T-helper 2 cell treated with Interferon-gamma antibody and Interleukin-4, amounts not matched to agents 5 μg/mL and 100 μg/mL, for 36 hours (primary cell): ENCODE results near the gene DPP6.

Source experiments
- DNase-seq: peaks from one replicate; pipeline ENCODE4 v3.0.0; 2021; ENCODE audit warnings: low spot score
- H3K27ac Mint-ChIP-seq: one replicate; pipeline ENCODE4 v1.8.0; 2021; ENCODE audit warnings: mild to moderate bottlenecking, mixed read lengths
- H3K27me3 Mint-ChIP-seq: one replicate; pipeline ENCODE4 v1.8.0; 2021; ENCODE audit warnings: low read depth, mixed read lengths
- H3K36me3 Mint-ChIP-seq: one replicate; pipeline ENCODE4 v1.8.0; 2021; ENCODE audit warnings: low read depth, mixed read lengths
- H3K4me1 Mint-ChIP-seq: one replicate; pipeline ENCODE4 v1.8.0; 2021; ENCODE audit warnings: low read depth, mixed read lengths
- H3K4me3 Mint-ChIP-seq: one replicate; pipeline ENCODE4 v1.8.0; 2022; ENCODE audit warnings: mild to moderate bottlenecking, moderate library complexity, mixed read lengths
- H3K9me3 Mint-ChIP-seq: one replicate; pipeline ENCODE4 v1.8.0; 2021; ENCODE audit warnings: mixed read lengths

The DPP6 gene

DNA sequence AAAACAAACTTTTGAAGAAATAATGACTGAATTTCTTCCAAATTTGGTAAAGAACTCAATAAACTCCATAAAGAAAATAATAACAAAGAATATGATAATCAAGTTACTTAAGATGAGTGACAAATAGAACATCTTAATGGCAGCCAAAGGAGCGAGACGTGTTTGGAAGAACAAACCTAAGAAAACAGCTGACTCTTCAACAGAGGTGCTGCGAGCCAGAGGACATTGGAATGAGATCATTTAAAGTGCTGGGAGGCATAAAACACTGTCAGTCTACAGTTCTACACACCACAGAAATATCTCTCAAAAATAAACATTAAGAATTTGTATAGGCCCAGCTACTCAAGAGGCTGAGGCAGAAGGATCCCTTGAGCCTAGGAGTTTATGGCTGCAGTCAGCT, 507.3 kb downstream of the DPP6 start:
- Mint-ChIP-seq H3K4me3 (no peak overlapping the region), H3K9me3 (peaks cover 4% of the 10 kb centered on the region), H3K27me3 (no peaks in the 10 kb centered on the region), H3K36me3 (no peaks in the 10 kb centered on the region), H3K4me1 (no peaks in the 10 kb centered on the region), H3K27ac (no peak overlapping the region)
- DNase-seq = no peak

DNA sequence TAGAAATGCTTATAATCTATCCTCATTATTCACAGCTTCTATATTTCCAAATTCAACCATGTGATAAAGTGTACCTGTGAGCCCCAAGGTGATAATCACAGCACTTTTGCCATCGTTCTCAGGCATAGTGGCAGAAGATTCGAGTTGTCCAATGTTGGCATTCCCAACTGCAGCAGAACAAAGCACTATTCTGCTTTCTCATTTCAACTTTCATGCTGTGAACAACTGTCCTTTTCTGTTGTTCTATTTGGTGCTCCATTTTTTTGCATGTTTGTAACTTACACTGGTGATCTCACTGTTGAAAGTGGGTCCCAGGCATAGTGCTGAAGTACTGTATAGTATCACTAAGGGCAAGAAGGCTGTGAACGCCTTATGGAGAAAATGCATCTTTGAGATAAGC, 512.5 kb downstream of the DPP6 start:
- Mint-ChIP-seq H3K27ac (no peak overlapping the region), H3K36me3 (no peaks in the 10 kb centered on the region), H3K4me1 (no peaks in the 10 kb centered on the region), H3K9me3 (no peaks in the 10 kb centered on the region), H3K27me3 (no peaks in the 10 kb centered on the region), H3K4me3 (no peak overlapping the region)
- DNase-seq = no peak

DNA sequence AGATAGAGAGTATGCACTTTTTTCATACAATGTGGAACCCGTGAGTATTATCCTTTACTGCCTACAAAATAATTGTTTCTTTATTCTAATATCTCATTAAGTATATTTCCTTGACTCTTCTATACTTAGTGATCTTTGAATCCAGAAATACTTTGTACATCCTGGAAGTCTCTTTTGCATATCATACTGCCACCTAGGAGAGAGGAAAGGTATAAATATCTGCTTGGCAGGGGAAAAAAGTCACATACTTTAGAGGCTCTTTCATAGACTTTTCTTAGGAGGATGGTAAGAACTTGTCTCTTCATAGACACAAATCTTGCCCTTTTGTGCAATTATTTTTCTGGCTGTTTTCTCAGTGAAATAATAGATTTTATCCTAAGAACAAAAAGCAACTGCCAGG, 514.7 kb downstream of the DPP6 start:
- no peak overlapping the region for H3K4me3 Mint-ChIP-seq
- no peak overlapping the region for H3K27ac Mint-ChIP-seq
- DNase-seq = no peak
- H3K27me3 Mint-ChIP-seq = no peaks in the 10 kb centered on the region
- no peaks in the 10 kb centered on the region for H3K9me3 Mint-ChIP-seq
- H3K36me3 Mint-ChIP-seq = no peaks in the 10 kb centered on the region
- no peaks in the 10 kb centered on the region for H3K4me1 Mint-ChIP-seq

DNA sequence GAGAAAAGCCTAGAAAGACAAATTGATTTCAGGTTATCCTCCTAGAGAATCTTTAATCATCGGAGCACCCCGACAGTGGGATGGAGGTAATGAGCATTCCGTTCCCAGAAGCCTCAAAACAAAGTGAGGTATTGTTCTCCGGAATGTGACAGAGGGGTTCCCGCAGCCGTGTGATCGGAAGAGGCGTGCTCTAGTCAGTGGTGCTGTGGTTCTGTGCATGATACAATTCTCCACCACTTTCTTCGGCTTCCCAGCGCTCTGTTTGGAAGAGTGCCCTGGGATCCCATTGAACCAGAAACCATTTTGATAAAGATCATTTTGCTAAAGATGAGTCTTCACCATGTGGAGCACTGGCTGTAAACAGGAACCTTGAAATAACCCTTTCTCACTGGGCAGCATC, 516.1 kb downstream of the DPP6 start:
- Mint-ChIP-seq H3K4me1 (no peaks in the 10 kb centered on the region), H3K27me3 (no peaks in the 10 kb centered on the region), H3K9me3 (no peaks in the 10 kb centered on the region), H3K27ac (no peak overlapping the region), H3K4me3 (no peak overlapping the region), H3K36me3 (no peaks in the 10 kb centered on the region)
- DNase-seq = no peak

DNA sequence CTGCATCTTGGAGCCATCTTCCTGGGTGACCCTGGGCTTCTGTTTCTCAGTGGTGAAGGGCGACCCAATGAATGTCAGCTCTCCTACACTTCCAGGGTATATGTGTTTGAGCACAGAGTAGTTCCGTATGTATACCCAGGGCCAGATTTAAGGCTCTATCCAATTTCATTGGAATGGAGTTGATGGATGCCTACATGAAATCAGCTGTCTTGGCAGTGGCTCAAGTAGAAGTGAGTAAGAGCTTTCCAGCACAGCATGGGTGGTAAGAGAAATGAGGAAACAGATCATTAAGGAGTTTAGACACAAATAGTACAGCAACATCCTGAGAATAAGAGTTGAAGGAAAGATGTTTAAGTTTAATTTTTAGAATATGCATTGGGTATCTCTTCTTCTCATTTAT, 517.7 kb downstream of the DPP6 start:
- H3K27me3 Mint-ChIP-seq = no peaks in the 10 kb centered on the region
- no peak for DNase-seq
- no peaks in the 10 kb centered on the region for H3K4me1 Mint-ChIP-seq
- H3K36me3 Mint-ChIP-seq = no peaks in the 10 kb centered on the region
- H3K4me3 Mint-ChIP-seq = no peak overlapping the region
- H3K27ac Mint-ChIP-seq = no peak overlapping the region
- no peaks in the 10 kb centered on the region for H3K9me3 Mint-ChIP-seq

DNA sequence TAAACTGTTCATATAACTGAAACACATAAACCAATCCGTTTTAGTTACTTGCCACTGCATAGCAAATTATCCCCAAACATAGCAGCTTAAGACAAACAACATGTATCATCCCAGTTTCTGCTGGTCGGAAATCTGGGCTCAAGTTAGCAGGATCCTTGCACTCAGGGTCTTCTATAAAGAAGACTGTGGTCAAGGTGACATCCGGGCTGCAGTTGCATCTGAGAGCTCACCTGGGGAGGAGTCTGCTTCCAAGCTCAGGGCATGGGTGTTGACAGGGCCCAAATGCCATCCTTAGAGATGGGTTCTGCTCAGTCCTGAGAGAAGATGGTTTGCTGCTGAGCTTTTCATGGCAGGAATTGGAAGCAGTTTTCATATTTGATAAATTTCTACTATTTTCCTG, 519.6 kb downstream of the DPP6 start:
- Mint-ChIP-seq H3K27me3 (no peaks in the 10 kb centered on the region), H3K27ac (no peak overlapping the region), H3K9me3 (no peaks in the 10 kb centered on the region), H3K4me3 (no peak overlapping the region), H3K4me1 (no peaks in the 10 kb centered on the region), H3K36me3 (no peaks in the 10 kb centered on the region)
- no peak for DNase-seq

DNA sequence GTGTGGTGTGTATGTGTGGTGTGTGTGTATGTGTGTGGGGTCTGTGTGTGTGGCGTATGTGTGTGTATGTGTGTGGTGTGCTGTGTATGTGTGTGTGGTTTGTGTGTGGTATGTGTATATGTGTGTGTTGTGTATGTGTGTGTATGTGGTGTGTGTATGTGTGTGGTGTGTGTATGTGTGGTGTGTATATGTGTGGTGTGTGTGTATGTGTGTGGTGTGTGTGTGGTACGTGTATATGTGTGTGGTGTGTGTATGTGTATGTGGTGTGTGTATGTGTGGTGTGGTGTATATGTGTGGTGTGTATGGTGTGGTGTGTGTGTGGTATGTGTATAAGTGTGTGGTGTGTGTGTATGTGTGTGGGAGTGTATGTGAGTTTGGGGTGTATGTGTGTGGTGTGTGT, 522.0 kb downstream of the DPP6 start:
- H3K36me3 Mint-ChIP-seq = no peaks in the 10 kb centered on the region
- H3K4me3 Mint-ChIP-seq = no peak overlapping the region
- DNase-seq = no peak
- H3K27me3 Mint-ChIP-seq = no peaks in the 10 kb centered on the region
- H3K9me3 Mint-ChIP-seq = no peaks in the 10 kb centered on the region
- no peaks in the 10 kb centered on the region for H3K4me1 Mint-ChIP-seq
- no peak overlapping the region for H3K27ac Mint-ChIP-seq

DNA sequence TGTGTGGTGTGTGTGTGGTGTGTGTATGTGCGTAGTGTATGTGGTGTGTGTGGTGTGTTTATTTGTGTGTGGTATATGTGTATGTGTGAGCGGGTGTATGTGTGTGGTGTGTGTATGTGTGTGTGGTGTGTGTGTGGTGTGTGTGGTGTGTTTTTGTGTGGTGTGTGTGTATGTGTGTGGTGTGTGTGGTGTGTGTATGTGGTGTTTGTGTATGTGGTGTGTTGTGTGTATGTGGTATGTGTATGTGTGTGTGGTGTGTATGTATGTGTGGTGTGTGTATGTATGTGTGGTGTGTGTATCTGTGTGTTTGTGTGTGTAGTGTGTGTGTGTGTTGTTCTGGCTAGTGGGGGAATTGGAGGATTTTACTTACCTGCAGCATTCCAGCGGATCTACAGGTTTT, 523.3 kb downstream of the DPP6 start:
- H3K27me3 Mint-ChIP-seq = no peaks in the 10 kb centered on the region
- no peak overlapping the region for H3K27ac Mint-ChIP-seq
- H3K36me3 Mint-ChIP-seq = no peaks in the 10 kb centered on the region
- no peak overlapping the region for H3K4me3 Mint-ChIP-seq
- H3K9me3 Mint-ChIP-seq = no peaks in the 10 kb centered on the region
- no peaks in the 10 kb centered on the region for H3K4me1 Mint-ChIP-seq
- DNase-seq = no peak

DNA sequence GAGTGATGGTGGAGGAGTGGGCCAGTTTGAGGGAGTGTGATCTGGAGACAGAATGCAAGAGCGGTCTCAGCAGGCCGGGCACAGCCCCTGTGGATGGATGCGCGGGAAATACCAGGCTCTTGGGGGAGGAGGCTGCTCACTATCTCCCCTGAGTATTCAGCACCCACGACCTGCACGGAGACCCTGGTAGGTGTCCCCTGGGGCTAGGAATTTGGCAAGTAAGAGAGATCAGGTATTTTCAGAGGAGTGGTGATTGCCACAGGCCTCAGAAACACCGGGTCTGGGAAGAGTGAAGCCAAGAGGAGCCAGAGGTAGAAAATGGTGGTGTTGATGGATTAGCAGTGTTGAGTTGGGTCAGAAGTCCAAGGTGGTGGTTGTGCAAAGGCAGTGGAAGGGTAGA, 524.4 kb downstream of the DPP6 start:
- no peak overlapping the region for H3K27ac Mint-ChIP-seq
- H3K36me3 Mint-ChIP-seq = no peaks in the 10 kb centered on the region
- no peaks in the 10 kb centered on the region for H3K4me1 Mint-ChIP-seq
- H3K27me3 Mint-ChIP-seq = no peaks in the 10 kb centered on the region
- H3K4me3 Mint-ChIP-seq = no peak overlapping the region
- no peak for DNase-seq
- H3K9me3 Mint-ChIP-seq = no peaks in the 10 kb centered on the region

DNA sequence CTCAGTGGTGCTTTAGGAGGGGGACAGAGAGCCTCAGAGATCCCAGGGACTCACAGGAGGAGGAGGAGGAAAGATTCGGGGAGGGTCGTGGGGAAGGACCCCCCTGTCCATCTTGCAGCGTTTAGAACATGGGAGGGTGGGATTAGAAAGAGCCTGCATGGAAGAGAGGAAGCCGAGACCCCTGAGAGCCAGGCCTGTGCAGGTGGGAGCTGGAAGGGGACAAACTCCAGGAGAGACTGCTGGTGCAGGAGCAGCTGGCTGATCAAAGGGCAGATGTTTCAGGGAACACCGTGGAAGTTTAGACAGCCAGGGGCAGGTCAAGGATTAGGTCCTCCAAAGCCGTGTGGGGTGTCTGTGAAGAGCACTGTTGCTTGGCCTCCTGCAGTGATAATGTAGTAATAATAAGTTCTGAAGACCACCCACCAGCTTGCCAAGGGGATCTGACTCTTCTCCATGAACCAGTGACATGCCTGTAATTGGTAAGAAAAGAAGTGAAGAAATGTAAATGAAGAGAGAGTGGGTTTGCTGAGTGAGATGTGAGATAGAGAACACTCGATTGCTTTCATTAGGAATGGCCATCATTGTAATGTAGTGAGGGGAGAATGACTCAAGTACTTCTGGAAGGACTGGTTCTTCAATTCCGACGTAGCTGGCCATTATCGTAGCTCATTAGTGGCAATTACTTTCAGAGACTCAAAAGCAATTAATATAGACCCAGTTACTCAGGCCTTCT, 525.1 kb downstream of the DPP6 start:
- Mint-ChIP-seq H3K36me3 (no peaks in the 10 kb centered on the region), H3K4me3 (no peak overlapping the region), H3K27ac (no peak overlapping the region), H3K9me3 (no peaks in the 10 kb centered on the region), H3K27me3 (no peaks in the 10 kb centered on the region), H3K4me1 (no peaks in the 10 kb centered on the region)
- no peak for DNase-seq

DNA sequence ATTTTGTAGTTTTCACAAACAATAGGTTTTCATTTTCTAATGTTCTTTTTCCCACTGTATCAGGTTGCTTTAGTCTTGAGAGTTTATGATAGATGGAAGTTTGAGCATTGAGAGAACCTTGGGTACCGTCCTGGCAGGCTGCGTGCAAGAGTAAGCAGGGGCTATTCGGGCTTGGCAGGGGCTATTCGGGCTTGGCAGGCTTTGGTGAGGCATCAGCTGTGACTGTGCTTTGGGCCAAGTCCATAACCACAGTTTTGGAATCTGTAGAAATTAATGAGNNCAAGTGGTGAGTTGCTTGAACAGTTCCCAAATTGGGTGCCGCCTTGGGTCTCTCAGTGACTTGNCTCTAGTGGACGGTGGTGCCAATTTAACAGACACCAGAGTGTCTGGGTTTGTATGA, 526.1 kb downstream of the DPP6 start:
- Mint-ChIP-seq H3K4me3 (no peak overlapping the region), H3K36me3 (no peaks in the 10 kb centered on the region), H3K27me3 (no peaks in the 10 kb centered on the region), H3K4me1 (no peaks in the 10 kb centered on the region), H3K27ac (no peak overlapping the region), H3K9me3 (no peaks in the 10 kb centered on the region)
- DNase-seq = no peak

DNA sequence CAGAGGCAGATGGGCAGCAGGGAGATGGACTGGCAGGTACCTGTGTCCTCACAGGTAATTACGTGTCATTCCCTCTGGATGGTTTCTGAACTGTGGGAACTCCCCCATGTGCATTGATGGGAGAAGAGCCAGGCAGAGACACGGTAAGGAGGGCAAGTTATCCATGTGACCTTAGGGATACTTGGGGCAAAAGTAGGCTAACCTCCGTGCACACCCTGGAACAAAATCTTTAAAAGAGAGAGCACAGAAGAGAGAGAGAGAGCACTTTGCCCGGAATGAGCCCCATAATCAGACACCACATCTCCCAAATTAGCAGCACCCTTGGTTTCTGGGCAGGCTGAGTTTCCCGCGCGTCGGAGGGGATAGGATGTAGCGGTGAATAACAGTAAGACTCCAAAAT, 527.5 kb downstream of the DPP6 start:
- Mint-ChIP-seq H3K9me3 (no peaks in the 10 kb centered on the region), H3K27me3 (no peaks in the 10 kb centered on the region), H3K36me3 (no peaks in the 10 kb centered on the region), H3K4me3 (no peak overlapping the region), H3K4me1 (no peaks in the 10 kb centered on the region), H3K27ac (no peak overlapping the region)
- no peak for DNase-seq

DNA sequence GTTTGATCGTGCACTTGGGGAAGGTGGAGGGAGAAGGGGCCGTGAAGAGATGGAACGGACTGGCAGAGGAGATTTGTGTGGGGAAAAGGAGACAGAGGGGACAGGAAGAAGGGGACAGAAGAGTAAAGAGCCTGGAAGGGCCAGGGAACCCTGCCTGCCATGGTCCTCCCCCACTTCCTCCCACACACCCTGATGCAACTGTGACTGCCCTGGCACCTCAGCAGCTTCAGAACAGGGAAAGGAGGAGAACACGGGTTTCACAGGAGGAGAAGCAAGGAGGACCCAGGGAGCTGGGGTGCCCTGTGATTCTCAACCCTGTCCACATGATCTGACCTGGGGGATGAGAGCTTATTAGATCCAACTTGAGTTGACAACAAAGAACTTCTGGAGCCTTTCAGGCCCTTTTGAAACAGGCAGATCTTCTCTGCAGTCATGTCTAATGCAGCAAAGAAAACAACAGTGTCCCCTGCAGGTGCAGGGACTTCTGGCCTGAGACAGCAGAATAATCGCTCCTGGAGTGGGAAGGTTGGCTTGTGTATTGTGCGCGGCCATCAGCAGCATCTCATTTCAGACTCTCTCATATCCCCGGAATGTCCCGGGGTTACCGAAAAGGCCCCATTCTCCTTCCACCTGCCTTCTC, 529.2 kb downstream of the DPP6 start:
- H3K4me3 Mint-ChIP-seq = no peak overlapping the region
- no peak overlapping the region for H3K27ac Mint-ChIP-seq
- H3K36me3 Mint-ChIP-seq = no peaks in the 10 kb centered on the region
- DNase-seq = no peak
- no peaks in the 10 kb centered on the region for H3K4me1 Mint-ChIP-seq
- H3K27me3 Mint-ChIP-seq = no peaks in the 10 kb centered on the region
- no peaks in the 10 kb centered on the region for H3K9me3 Mint-ChIP-seq

DNA sequence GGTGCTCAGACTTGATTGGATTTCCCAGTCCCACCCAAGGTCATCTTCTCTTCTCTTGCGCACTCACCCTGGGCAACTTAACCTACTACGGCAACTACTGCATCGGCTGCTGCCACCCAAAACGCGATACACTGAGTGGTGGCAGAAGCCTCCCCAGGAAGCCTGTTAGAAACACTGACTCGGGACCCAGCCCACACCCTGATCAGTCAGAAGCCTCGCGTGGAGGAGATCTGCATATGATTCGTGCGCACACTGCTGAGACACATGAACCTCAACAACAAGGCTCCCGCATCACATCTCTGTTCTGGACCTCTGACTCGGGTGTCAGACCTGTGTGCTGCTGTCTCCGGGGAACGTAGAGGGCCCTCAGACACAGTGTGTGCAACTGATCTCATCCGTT, 531.3 kb downstream of the DPP6 start:
- no peaks in the 10 kb centered on the region for H3K4me1 Mint-ChIP-seq
- no peak overlapping the region for H3K4me3 Mint-ChIP-seq
- no peaks in the 10 kb centered on the region for H3K27me3 Mint-ChIP-seq
- no peaks in the 10 kb centered on the region for H3K9me3 Mint-ChIP-seq
- DNase-seq = no peak
- no peaks in the 10 kb centered on the region for H3K36me3 Mint-ChIP-seq
- no peak overlapping the region for H3K27ac Mint-ChIP-seq
